ENCODE measurements around the gene BAG1. TPM values are rescaled to one million over a fixed set of nuclear protein-coding genes. Genes with fewer than 3 reads are reported as not detected.
A peak's percentile ranks its signal among the peaks of the same experiment; 100 is the strongest.

Gene BAG1
- total and polyA plus RNA-seq, 4 donors, result 60.4 to 190 (median 93.2) TPM

- intact Hi-C loops (cut with DNase I), result no loop called here
- Histone ChIP-seq H3K9me3 (ENCODE audit: control insufficient read depth, low read length) (no peaks in the 10 kb centered on the region), H3K36me3 (ENCODE audit: control insufficient read depth in 1 of 2, insufficient read depth in 2 of 2, low read length in 1 of 2) (peaks cover 3 to 4% of the 10 kb centered on the region in 2 donors), H3K4me1 (ENCODE audit: control insufficient read depth in 1 of 2, insufficient read depth in 2 of 2, low read length in 2 of 2) (no peaks in the 10 kb centered on the region), H3K27me3 (ENCODE audit: control insufficient read depth in 1 of 2, insufficient read depth in 2 of 2, low read length in 1 of 2) (no peaks in the 10 kb centered on the region), H3K27ac (ENCODE audit: low read depth in 1 of 2, low read length in 2 of 2) (no peak overlapping the region), H3K4me3 (ENCODE audit: low read length in 2 of 2) (no peak overlapping the region)
- ATAC-seq (ENCODE audit: low FRiP score) (peak; percentile 29), DNase-seq (peak in 1 of 2 donors; percentile 74)
- 78 to 83% methylated on average over 1 of the region's 1 CpG for WGBS, 2 donors
Measured at GRCh38 chr9:33297432-33297831, 32.9 kb upstream of the BAG1 start.

- Histone ChIP-seq H3K4me1 (ENCODE audit: control insufficient read depth in 1 of 2, insufficient read depth in 2 of 2, low read length in 2 of 2) (peaks cover 0 to 3% of the 10 kb centered on the region in 2 donors), H3K4me3 (ENCODE audit: low read length in 2 of 2) (no peak overlapping the region), H3K9me3 (ENCODE audit: control insufficient read depth, low read length) (no peaks in the 10 kb centered on the region), H3K27ac (ENCODE audit: low read depth in 1 of 2, low read length in 2 of 2) (no peak overlapping the region), H3K36me3 (ENCODE audit: control insufficient read depth in 1 of 2, insufficient read depth in 2 of 2, low read length in 1 of 2) (peaks cover 3 to 4% of the 10 kb centered on the region in 2 donors), H3K27me3 (ENCODE audit: control insufficient read depth in 1 of 2, insufficient read depth in 2 of 2, low read length in 1 of 2) (no peaks in the 10 kb centered on the region)
- 78 to 82% methylated on average over 2 of the region's 2 CpGs for WGBS, 2 donors
- intact Hi-C loops (cut with DNase I), result no loop called here
- no peak for DNase-seq
- ATAC-seq (ENCODE audit: low FRiP score), result no peak
Measured at GRCh38 chr9:33295571-33295970, 31.1 kb upstream of the BAG1 start.

GRCh38 chr9:33294670-33295432 lies 30.3 kb upstream of the BAG1 start:
- Histone ChIP-seq H3K27ac (ENCODE audit: low read depth in 1 of 2, low read length in 2 of 2) (no peak overlapping the region), H3K36me3 (ENCODE audit: control insufficient read depth in 1 of 2, insufficient read depth in 2 of 2, low read length in 1 of 2) (peaks cover 0 to 4% of the 10 kb centered on the region in 2 donors), H3K9me3 (ENCODE audit: control insufficient read depth, low read length) (no peaks in the 10 kb centered on the region), H3K27me3 (ENCODE audit: control insufficient read depth in 1 of 2, insufficient read depth in 2 of 2, low read length in 1 of 2) (no peaks in the 10 kb centered on the region), H3K4me1 (ENCODE audit: control insufficient read depth in 1 of 2, insufficient read depth in 2 of 2, low read length in 2 of 2) (peaks cover 0 to 3% of the 10 kb centered on the region in 2 donors), H3K4me3 (ENCODE audit: low read length in 2 of 2) (no peak overlapping the region)
- ATAC-seq (ENCODE audit: low FRiP score), result no peak
- intact Hi-C loops (cut with DNase I), result loop anchor here in 1 of 2 donors (5.0 kb wide), 1 partner anchor 32 kb away; no protein-coding TSS in a partner anchor
- WGBS, 2 donors, result 87 to 92% methylated on average over 12 of the region's 12 CpGs
- DNase-seq, result no peak

- H3K4me3 ChIP-seq (ENCODE audit: low read length in 2 of 2), result no peak overlapping the region
- intact Hi-C loops (cut with DNase I), result loop anchor here in 1 of 2 donors (5.0 kb wide), 1 partner anchor 34 kb away; no protein-coding TSS in a partner anchor
- DNase-seq (no peak), ATAC-seq (ENCODE audit: low FRiP score) (no peak)
- H3K4me1 ChIP-seq (ENCODE audit: control insufficient read depth in 1 of 2, insufficient read depth in 2 of 2, low read length in 2 of 2), result peaks cover 0 to 3% of the 10 kb centered on the region in 2 donors
- no peak overlapping the region for H3K27ac ChIP-seq (ENCODE audit: low read depth in 1 of 2, low read length in 2 of 2)
- WGBS, 2 donors, result 81 to 82% methylated on average over 2 of the region's 2 CpGs
- no peaks in the 10 kb centered on the region for H3K27me3 ChIP-seq (ENCODE audit: control insufficient read depth in 1 of 2, insufficient read depth in 2 of 2, low read length in 1 of 2)
- no peaks in the 10 kb centered on the region for H3K9me3 ChIP-seq (ENCODE audit: control insufficient read depth, low read length)
- peaks cover 0 to 2% of the 10 kb centered on the region in 2 donors for H3K36me3 ChIP-seq (ENCODE audit: control insufficient read depth in 1 of 2, insufficient read depth in 2 of 2, low read length in 1 of 2)
Measured at GRCh38 chr9:33293782-33294181, 29.3 kb upstream of the BAG1 start.

- peaks cover 0 to 2% of the 10 kb centered on the region in 2 donors for H3K36me3 ChIP-seq (ENCODE audit: control insufficient read depth in 1 of 2, insufficient read depth in 2 of 2, low read length in 1 of 2)
- H3K4me1 ChIP-seq (ENCODE audit: control insufficient read depth in 1 of 2, insufficient read depth in 2 of 2, low read length in 2 of 2), result peaks cover 0 to 3% of the 10 kb centered on the region in 2 donors
- H3K9me3 ChIP-seq (ENCODE audit: control insufficient read depth, low read length), result no peaks in the 10 kb centered on the region
- DNase-seq, result no peak
- intact Hi-C loops (cut with DNase I), result loop anchor here in 1 of 2 donors (5.0 kb wide), 1 partner anchor 35 kb away; no protein-coding TSS in a partner anchor
- no peak overlapping the region for H3K27ac ChIP-seq (ENCODE audit: low read depth in 1 of 2, low read length in 2 of 2)
- WGBS, 2 donors, result 89 to 91% methylated on average over 5 of the region's 5 CpGs
- no peaks in the 10 kb centered on the region for H3K27me3 ChIP-seq (ENCODE audit: control insufficient read depth in 1 of 2, insufficient read depth in 2 of 2, low read length in 1 of 2)
- no peak overlapping the region for H3K4me3 ChIP-seq (ENCODE audit: low read length in 2 of 2)
- ATAC-seq (ENCODE audit: low FRiP score), result no peak
Measured at GRCh38 chr9:33291901-33292300, 27.4 kb upstream of the BAG1 start.

- H3K4me1 ChIP-seq (ENCODE audit: control insufficient read depth in 1 of 2, insufficient read depth in 2 of 2, low read length in 2 of 2), result peaks cover 0 to 3% of the 10 kb centered on the region in 2 donors
- ATAC-seq (ENCODE audit: low FRiP score), result no peak
- peaks cover 0 to 2% of the 10 kb centered on the region in 2 donors for H3K36me3 ChIP-seq (ENCODE audit: control insufficient read depth in 1 of 2, insufficient read depth in 2 of 2, low read length in 1 of 2)
- H3K9me3 ChIP-seq (ENCODE audit: control insufficient read depth, low read length), result no peaks in the 10 kb centered on the region
- H3K27ac ChIP-seq (ENCODE audit: low read depth in 1 of 2, low read length in 2 of 2), result peak overlapping the region in 1 of 2 donors; percentile 90
- H3K4me3 ChIP-seq (ENCODE audit: low read length in 2 of 2), result peak overlapping the region; percentile 67 to 77
- intact Hi-C loops (cut with DNase I), result loop anchor here in 1 of 2 donors (5.0 kb wide), 1 partner anchor 36 kb away; no protein-coding TSS in a partner anchor
- WGBS, 2 donors, result 2% methylated on average over 7 of the region's 7 CpGs
- DNase-seq, result no peak
- no peaks in the 10 kb centered on the region for H3K27me3 ChIP-seq (ENCODE audit: control insufficient read depth in 1 of 2, insufficient read depth in 2 of 2, low read length in 1 of 2)
Measured at GRCh38 chr9:33291031-33291397, 26.5 kb upstream of the BAG1 start.

- WGBS, 2 donors, result 0% methylated on average over 63 of the region's 63 CpGs
- intact Hi-C loops (cut with DNase I), result loop anchor here in 1 of 2 donors (1.0 to 5.0 kb wide), 2 partner anchors 26 to 37 kb away; partner anchors contain the start of gene BAG1
- peak; percentile 98 for ATAC-seq (ENCODE audit: low FRiP score)
Measured at GRCh38 chr9:33290247-33291030, 25.9 kb upstream of the BAG1 start, which contains the start of gene NFX1. TSS of gene NFX1 (plus strand) at chr9:33290516. CDS start at chr9:33290573, 57 bp downstream.

GRCh38 chr9:33289936-33290246 lies 25.4 kb upstream of the BAG1 start:
- 0% methylated on average over 14 of the region's 14 CpGs for WGBS, 2 donors
- no peak overlapping the region for H3K4me3 ChIP-seq (ENCODE audit: low read length in 2 of 2)
- H3K27me3 ChIP-seq (ENCODE audit: control insufficient read depth in 1 of 2, insufficient read depth in 2 of 2, low read length in 1 of 2), result no peaks in the 10 kb centered on the region
- H3K36me3 ChIP-seq (ENCODE audit: control insufficient read depth in 1 of 2, insufficient read depth in 2 of 2, low read length in 1 of 2), result no peaks in the 10 kb centered on the region
- ATAC-seq (ENCODE audit: low FRiP score) (peak; percentile 66), DNase-seq (no peak)
- H3K4me1 ChIP-seq (ENCODE audit: control insufficient read depth in 1 of 2, insufficient read depth in 2 of 2, low read length in 2 of 2), result peaks cover 0 to 3% of the 10 kb centered on the region in 2 donors
- intact Hi-C loops (cut with DNase I), result loop anchor here in 1 of 2 donors (1.0 to 10.0 kb wide), 3 partner anchors 26 to 175 kb away; partner anchors contain the start of gene BAG1
- no peaks in the 10 kb centered on the region for H3K9me3 ChIP-seq (ENCODE audit: control insufficient read depth, low read length)
- H3K27ac ChIP-seq (ENCODE audit: low read depth in 1 of 2, low read length in 2 of 2), result peak overlapping the region; percentile 61 to 76

More at GRCh38 chr9:33290247-33291030, 25.9 kb upstream of the BAG1 start, which contains the start of gene NFX1:
- Histone ChIP-seq H3K9me3 (ENCODE audit: control insufficient read depth, low read length) (no peaks in the 10 kb centered on the region), H3K4me3 (ENCODE audit: low read length in 2 of 2) (peak within 1 kb of the TSS; percentile 67 to 77), H3K4me1 (ENCODE audit: control insufficient read depth in 1 of 2, insufficient read depth in 2 of 2, low read length in 2 of 2) (peaks cover 0 to 3% of the 10 kb centered on the region in 2 donors), H3K36me3 (ENCODE audit: control insufficient read depth in 1 of 2, insufficient read depth in 2 of 2, low read length in 1 of 2) (peaks cover 0 to 2% of the 10 kb centered on the region in 2 donors), H3K27me3 (ENCODE audit: control insufficient read depth in 1 of 2, insufficient read depth in 2 of 2, low read length in 1 of 2) (no peaks in the 10 kb centered on the region), H3K27ac (ENCODE audit: low read depth in 1 of 2, low read length in 2 of 2) (peak within 1 kb of the TSS; percentile 84 to 90)
- DNase-seq, result peak; percentile 99

Measured in aorta (tissue), 5 donors.